Fibroblast of skin of back (primary cell): ENCODE measurements around the gene PCTP.
A peak's percentile ranks its signal among the peaks of the same experiment; 100 is the strongest.

Experiments used
- DNase-seq: peaks from one replicate; pipeline ENCODE4 v3.0.0-alpha.2; 2013

Gene PCTP

GRCh38 chr17:55727920-55728319 is 22.9 kb upstream of the PCTP start:
- no peak for DNase-seq

GRCh38 chr17:55728361-55728760 is 22.5 kb upstream of the PCTP start:
- no peak for DNase-seq

- DNase-seq: no peak
Observed at GRCh38 chr17:55728833-55729232, 22.0 kb upstream of the PCTP start.

GRCh38 chr17:55729484-55729883 is 21.4 kb upstream of the PCTP start:
- no peak for DNase-seq

- no peak for DNase-seq
Observed at GRCh38 chr17:55730380-55730779, 20.5 kb upstream of the PCTP start.

- DNase-seq: no peak
Observed at GRCh38 chr17:55730808-55731207, 20.0 kb upstream of the PCTP start.

GRCh38 chr17:55731586-55732250 is 19.1 kb upstream of the PCTP start:
- peak; percentile 9 for DNase-seq

- no peak for DNase-seq
Observed at GRCh38 chr17:55734128-55734781, 16.6 kb upstream of the PCTP start.

- peak; percentile 58 for DNase-seq
Observed at GRCh38 chr17:55735731-55736405, 15.0 kb upstream of the PCTP start.

GRCh38 chr17:55737976-55738501 is 12.8 kb upstream of the PCTP start:
- DNase-seq: no peak

GRCh38 chr17:55740511-55741355 is 10.1 kb upstream of the PCTP start:
- no peak for DNase-seq

- DNase-seq: no peak
Observed at GRCh38 chr17:55741356-55741700, 9.5 kb upstream of the PCTP start.

- no peak for DNase-seq
Observed at GRCh38 chr17:55742272-55743102, 8.4 kb upstream of the PCTP start.

GRCh38 chr17:55743103-55743679 is 7.7 kb upstream of the PCTP start:
- no peak for DNase-seq

- no peak for DNase-seq
Observed at GRCh38 chr17:55745258-55745657, 5.6 kb upstream of the PCTP start.

GRCh38 chr17:55746466-55746865 is 4.4 kb upstream of the PCTP start:
- DNase-seq: no peak

GRCh38 chr17:55747209-55747608 is 3.6 kb upstream of the PCTP start:
- DNase-seq: no peak

GRCh38 chr17:55748841-55749240 is 2.0 kb upstream of the PCTP start:
- no peak for DNase-seq

GRCh38 chr17:55749985-55750384 is 866 bp upstream of the PCTP start:
- no peak for DNase-seq

- DNase-seq: no peak
Observed at GRCh38 chr17:55751720-55752250, 934 bp downstream of the PCTP start.

GRCh38 chr17:55756689-55757088 is 5.8 kb downstream of the PCTP start:
- no peak for DNase-seq
